ENCODE data around the gene ZBTB46. TPM values are rescaled to one million over a fixed set of nuclear protein-coding genes. Genes with fewer than 3 reads are reported as not detected.

Gene ZBTB46
- total RNA-seq, 1 experiment from 2014 or later: 9.5 TPM

- Mint-ChIP-seq H3K9me3 (ENCODE audit: unreplicated experiment) (no peaks in the 10 kb centered on the region), H3K4me1 (ENCODE audit: low read depth, unreplicated experiment) (peaks cover 8% of the 10 kb centered on the region), H3K27ac (ENCODE audit: unreplicated experiment) (no peak overlapping the region), H3K4me3 (ENCODE audit: unreplicated experiment) (no peak overlapping the region), H3K27me3 (ENCODE audit: insufficient read depth, unreplicated experiment) (no peaks in the 10 kb centered on the region), H3K36me3 (ENCODE audit: insufficient read depth, unreplicated experiment) (no peaks in the 10 kb centered on the region)
- H3K4me3 ChIP-seq (ENCODE audit: low read depth, low read length): no peak overlapping the region
- H3K36me3 ChIP-seq (ENCODE audit: control insufficient read depth, insufficient read depth, low read length): no peaks in the 10 kb centered on the region
- no TSS peak for BruUV-seq (replicated peaks)
- H3K27me3 ChIP-seq (replicated peaks; ENCODE audit: control insufficient read depth, insufficient read depth, low read length): no peaks in the 10 kb centered on the region
- intact Hi-C loops (cut with micrococcal nuclease; ENCODE audit: unreplicated experiment): no loop called here
- POLR2A ChIA-PET: no interaction called here
- no peak for TF ChIP-seq CTCF (IDR thresholded peaks at IDR 0.05; ENCODE audit: insufficient read depth in 1 of 2, low read depth in 1 of 2, low read length in 1 of 2, severe bottlenecking in 1 of 2, unreplicated experiment in 1 of 2)
- no peaks in the 10 kb centered on the region for H3K9me3 ChIP-seq
- CTCF ChIA-PET: no interaction called here
- H3K4me1 ChIP-seq: no peaks in the 10 kb centered on the region
- DNase-seq: no peak
Measured at GRCh38 chr20:63815615-63816253, 15.3 kb downstream of the ZBTB46 start.

- H3K27ac Mint-ChIP-seq (ENCODE audit: unreplicated experiment): no peak overlapping the region
Measured at GRCh38 chr20:63814891-63815614, 16.0 kb downstream of the ZBTB46 start.

GRCh38 chr20:63811491-63811875, 19.6 kb downstream of the ZBTB46 start:
- BruUV-seq (replicated peaks): no TSS peak
- Histone ChIP-seq H3K4me1 (no peaks in the 10 kb centered on the region), H3K27me3 (replicated peaks; ENCODE audit: control insufficient read depth, insufficient read depth, low read length) (no peaks in the 10 kb centered on the region), H3K9me3 (no peaks in the 10 kb centered on the region), H3K36me3 (ENCODE audit: control insufficient read depth, insufficient read depth, low read length) (no peaks in the 10 kb centered on the region), H3K4me3 (ENCODE audit: low read depth, low read length) (no peak overlapping the region)
- no peak for TF ChIP-seq CTCF (IDR thresholded peaks at IDR 0.05; ENCODE audit: insufficient read depth in 1 of 2, low read depth in 1 of 2, low read length in 1 of 2, severe bottlenecking in 1 of 2, unreplicated experiment in 1 of 2)
- no peaks in the 10 kb centered on the region for H3K36me3 Mint-ChIP-seq (ENCODE audit: insufficient read depth, unreplicated experiment)
- CTCF ChIA-PET: no interaction called here
- H3K4me1 Mint-ChIP-seq (ENCODE audit: low read depth, unreplicated experiment): no peaks in the 10 kb centered on the region
- H3K9me3 Mint-ChIP-seq (ENCODE audit: unreplicated experiment): no peaks in the 10 kb centered on the region
- DNase-seq: no peak
- H3K27me3 Mint-ChIP-seq (ENCODE audit: insufficient read depth, unreplicated experiment): no peaks in the 10 kb centered on the region
- no peak overlapping the region for H3K4me3 Mint-ChIP-seq (ENCODE audit: unreplicated experiment)
- H3K27ac Mint-ChIP-seq (ENCODE audit: unreplicated experiment): no peak overlapping the region
- intact Hi-C loops (cut with micrococcal nuclease; ENCODE audit: unreplicated experiment): no loop called here
- POLR2A ChIA-PET: no interaction called here

More at GRCh38 chr20:63814891-63815614, 16.0 kb downstream of the ZBTB46 start:
- ChIA-PET POLR2A (no interaction called here), CTCF (no interaction called here)
- Histone ChIP-seq H3K4me1 (no peaks in the 10 kb centered on the region), H3K4me3 (ENCODE audit: low read depth, low read length) (no peak overlapping the region), H3K36me3 (ENCODE audit: control insufficient read depth, insufficient read depth, low read length) (no peaks in the 10 kb centered on the region), H3K27me3 (replicated peaks; ENCODE audit: control insufficient read depth, insufficient read depth, low read length) (no peaks in the 10 kb centered on the region), H3K9me3 (no peaks in the 10 kb centered on the region)
- intact Hi-C loops (cut with micrococcal nuclease; ENCODE audit: unreplicated experiment): no loop called here
- no peak overlapping the region for H3K4me3 Mint-ChIP-seq (ENCODE audit: unreplicated experiment)
- no peaks in the 10 kb centered on the region for H3K9me3 Mint-ChIP-seq (ENCODE audit: unreplicated experiment)
- no peak for TF ChIP-seq CTCF (IDR thresholded peaks at IDR 0.05; ENCODE audit: insufficient read depth in 1 of 2, low read depth in 1 of 2, low read length in 1 of 2, severe bottlenecking in 1 of 2, unreplicated experiment in 1 of 2)
- no TSS peak for BruUV-seq (replicated peaks)
- H3K36me3 Mint-ChIP-seq (ENCODE audit: insufficient read depth, unreplicated experiment): no peaks in the 10 kb centered on the region
- no peak for DNase-seq
- peaks cover 8% of the 10 kb centered on the region for H3K4me1 Mint-ChIP-seq (ENCODE audit: low read depth, unreplicated experiment)
- no peaks in the 10 kb centered on the region for H3K27me3 Mint-ChIP-seq (ENCODE audit: insufficient read depth, unreplicated experiment)

Measured in Caco-2 (cell line).